Pulmonary artery endothelial cell (primary cell): ENCODE data around the gene TOMM40L. TPM values are rescaled to one million over a fixed set of nuclear protein-coding genes. Genes with fewer than 3 reads are reported as not detected.
"Not testable (repeated sequence)": the region's sequence is repeated elsewhere in the genome, so short reads cannot be mapped to it uniquely, and the experiment has no call there.

ENCODE experiments used
- DNase-seq: peaks from one replicate; pipeline ENCODE4 v3.0.0-alpha.2; 2011; ENCODE audit warnings: low read depth, low spot score
- total RNA-seq: library from RNA; depleted of rRNA; stranded (reverse); fragments of >200 nt; gene quantifications from 2 replicates; pipeline ENCODE4 v1.2.3, GENCODE V29; 2014

Gene TOMM40L
- total RNA-seq, 1 donor from 2014 or later = 20.4 TPM

GRCh38 chr1:161219078-161219892 is 6.6 kb upstream of the TOMM40L start:
- no peak for DNase-seq

DNA sequence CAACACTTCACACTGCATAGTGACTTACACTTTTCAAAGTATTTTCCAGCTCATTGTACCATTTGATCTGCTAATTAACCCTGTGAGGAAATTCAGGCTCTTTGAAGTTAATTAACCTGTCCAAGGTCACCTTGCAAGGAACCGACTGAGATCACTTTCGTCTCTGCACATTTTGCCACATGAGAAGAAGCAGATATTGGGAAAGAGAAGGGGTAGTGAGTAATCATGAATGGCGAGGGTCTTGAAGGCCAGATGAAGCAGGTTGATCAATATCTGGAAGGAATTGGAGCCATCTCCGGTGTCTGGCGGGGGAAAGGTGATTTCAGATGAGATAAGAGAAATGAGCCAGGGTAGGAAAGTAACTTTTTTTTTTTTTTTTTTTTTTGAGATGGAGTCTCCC is 5.9 kb upstream of the TOMM40L start:
- DNase-seq = no peak

- no peak for DNase-seq
Observed at GRCh38 chr1:161222175-161223019, 3.5 kb upstream of the TOMM40L start.

GRCh38 chr1:161223805-161224694 is 1.8 kb upstream of the TOMM40L start:
- no peak for DNase-seq

DNA sequence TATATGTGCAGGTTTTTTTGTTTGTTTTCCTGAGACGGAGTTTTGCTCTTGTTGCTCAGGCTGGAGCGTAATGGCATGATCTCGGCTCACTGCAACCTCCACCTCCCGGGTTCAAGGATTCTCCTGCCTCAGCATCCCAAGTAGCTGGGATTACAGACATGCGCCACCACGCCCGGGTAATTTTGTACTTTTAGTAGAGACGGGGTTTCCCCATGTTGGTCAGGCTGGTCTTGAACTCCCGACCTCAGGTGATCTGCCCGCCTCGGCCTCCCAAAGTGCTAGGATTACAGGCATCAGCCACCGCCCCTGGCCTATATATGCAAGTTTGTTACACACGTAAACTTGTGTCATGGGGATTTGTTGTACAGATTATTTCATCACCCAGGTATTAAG is 1.2 kb upstream of the TOMM40L start:
- not testable (repeated sequence) for DNase-seq

- no peak for DNase-seq
Observed at GRCh38 chr1:161225178-161225533, 704 bp upstream of the TOMM40L start.

- no peak for DNase-seq
Observed at GRCh38 chr1:161226320-161226711, 456 bp downstream of the TOMM40L start.

GRCh38 chr1:161226759-161227158 is 899 bp downstream of the TOMM40L start:
- DNase-seq = no peak

DNA sequence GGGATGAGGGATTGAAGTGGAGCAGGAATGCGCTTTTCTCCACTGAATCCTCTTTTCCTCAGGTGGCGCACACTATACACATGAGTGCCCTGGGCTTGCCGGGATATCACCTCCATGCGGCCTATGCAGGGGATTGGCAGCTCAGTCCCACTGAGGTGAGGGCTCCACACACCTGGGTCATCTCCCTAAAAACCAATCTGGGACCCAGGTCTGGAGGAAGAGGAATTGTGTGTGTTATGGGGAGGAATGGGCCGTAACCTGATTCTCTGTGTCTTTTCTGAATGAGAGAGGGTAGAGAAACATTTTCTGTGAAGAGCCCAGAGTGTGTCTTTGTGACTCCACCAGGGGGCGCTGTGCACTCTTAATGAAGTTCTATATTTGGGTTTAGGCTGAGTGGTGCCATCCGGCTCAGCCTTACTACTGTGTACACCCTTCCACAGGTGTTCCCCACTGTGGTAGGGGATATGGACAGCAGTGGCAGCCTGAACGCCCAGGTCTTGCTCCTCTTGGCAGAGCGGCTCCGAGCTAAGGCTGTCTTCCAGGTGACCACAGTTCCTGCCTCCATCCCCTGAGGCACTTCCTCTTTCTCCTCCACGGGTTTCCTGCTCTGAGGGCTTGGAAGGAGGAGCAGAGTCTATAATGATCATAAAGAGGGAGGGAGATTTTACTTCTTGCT is 1.5 kb downstream of the TOMM40L start:
- DNase-seq = peak; percentile 37

- no peak for DNase-seq
Observed at GRCh38 chr1:161228032-161228431, 2.2 kb downstream of the TOMM40L start.

DNA sequence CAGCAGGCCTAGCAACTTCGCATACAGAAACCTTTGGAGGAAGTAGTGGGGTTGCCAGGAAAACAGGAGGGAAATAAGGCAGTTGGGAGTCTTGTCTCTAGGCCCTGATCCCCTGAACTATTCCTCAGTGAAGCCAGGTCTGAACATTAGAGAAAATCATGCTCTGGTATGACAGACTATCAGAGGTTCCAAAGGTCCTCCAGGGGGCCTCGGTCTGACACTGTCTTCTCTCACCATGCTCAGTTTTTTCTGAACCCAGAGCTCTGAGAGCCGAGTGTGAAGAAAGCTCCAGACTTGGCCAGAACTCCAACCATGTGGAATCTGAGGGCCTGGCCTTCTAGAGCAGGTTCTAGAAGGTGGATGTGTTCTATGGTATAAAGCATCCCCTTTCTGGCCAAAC is 4.0 kb downstream of the TOMM40L start:
- no peak for DNase-seq

- no peak for DNase-seq
Observed at GRCh38 chr1:161230762-161231161, 4.9 kb downstream of the TOMM40L start.

GRCh38 chr1:161233102-161233501 is 7.2 kb downstream of the TOMM40L start:
- no peak for DNase-seq

GRCh38 chr1:161235957-161236775 is 10.3 kb downstream of the TOMM40L start:
- no peak for DNase-seq

DNA sequence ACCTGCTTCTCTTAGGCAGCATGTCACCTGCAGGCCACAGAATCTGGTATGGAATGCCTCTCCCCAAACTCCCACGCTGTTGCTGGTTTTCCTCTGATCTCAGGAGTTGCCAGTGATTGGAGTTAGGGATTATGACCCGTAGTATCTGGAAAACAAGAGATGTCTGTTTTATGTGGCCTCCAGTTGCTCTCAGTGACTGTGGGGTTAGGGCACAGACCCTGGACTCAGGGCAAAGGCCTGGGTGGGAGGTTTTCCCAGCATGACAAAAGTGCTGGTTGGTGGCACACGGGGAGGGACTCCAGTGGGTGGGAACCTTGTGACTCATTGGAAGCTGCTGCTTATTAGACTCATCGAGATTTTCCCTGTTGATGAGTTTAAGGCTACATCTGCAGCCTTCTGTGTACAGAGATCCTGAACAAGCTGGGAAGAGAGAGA is 12.2 kb downstream of the TOMM40L start, which contains the start of gene NR1I3:
Gene NR1I3, minus strand, starts transcription at position 165 of the 435 bp plus-strand sequence. CDS start 1,638 bp downstream, outside the sequence.
- DNase-seq = no peak

- DNase-seq = no peak
Observed at GRCh38 chr1:161241682-161242081, 15.8 kb downstream of the TOMM40L start.

GRCh38 chr1:161242313-161242712 is 16.5 kb downstream of the TOMM40L start:
- no peak for DNase-seq

DNA sequence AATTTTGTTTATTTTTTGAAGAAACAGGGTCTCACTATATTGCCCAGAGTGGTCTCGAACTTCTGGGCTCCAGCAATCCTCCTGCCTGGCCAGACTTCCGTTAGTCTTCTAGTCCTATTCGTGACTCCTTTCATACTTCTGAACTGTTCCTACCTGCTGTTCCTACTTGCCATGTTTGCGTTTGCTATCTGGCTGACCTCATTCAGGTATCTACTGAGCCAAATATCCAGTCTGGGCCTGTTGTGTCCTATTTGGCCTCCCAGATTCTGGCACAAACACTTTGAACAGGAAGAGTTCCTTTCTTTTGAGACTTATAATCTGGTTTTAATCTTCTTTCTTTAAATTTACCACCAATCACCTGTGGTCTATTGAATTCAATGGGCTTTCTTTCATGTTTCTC is 19.0 kb downstream of the TOMM40L start:
- DNase-seq = no peak

DNA sequence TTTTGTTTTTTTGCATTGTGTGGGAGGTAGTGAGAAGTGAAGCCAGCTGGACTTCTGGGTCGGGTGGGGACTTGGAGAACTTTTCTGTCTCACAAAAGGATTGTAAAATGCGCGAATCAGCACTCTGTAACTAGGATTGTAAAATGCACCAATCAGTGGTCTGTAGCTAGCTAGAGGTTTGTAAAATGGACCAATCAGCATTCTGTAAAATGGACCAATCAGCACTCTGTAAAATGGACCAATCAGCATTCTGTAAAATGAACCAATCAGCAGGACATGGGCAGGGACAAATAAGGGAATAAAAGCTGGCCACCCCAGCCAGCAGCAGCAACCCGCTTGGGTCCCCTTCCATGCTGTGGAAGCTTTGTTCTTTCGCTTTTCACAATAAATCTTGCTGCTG is 24.2 kb downstream of the TOMM40L start:
- not testable (repeated sequence) for DNase-seq

GRCh38 chr1:161250829-161251228 is 25.0 kb downstream of the TOMM40L start:
- DNase-seq = no peak
